ENCODE results near the gene COL18A1.

- TF ChIP-seq, protein P1, sequence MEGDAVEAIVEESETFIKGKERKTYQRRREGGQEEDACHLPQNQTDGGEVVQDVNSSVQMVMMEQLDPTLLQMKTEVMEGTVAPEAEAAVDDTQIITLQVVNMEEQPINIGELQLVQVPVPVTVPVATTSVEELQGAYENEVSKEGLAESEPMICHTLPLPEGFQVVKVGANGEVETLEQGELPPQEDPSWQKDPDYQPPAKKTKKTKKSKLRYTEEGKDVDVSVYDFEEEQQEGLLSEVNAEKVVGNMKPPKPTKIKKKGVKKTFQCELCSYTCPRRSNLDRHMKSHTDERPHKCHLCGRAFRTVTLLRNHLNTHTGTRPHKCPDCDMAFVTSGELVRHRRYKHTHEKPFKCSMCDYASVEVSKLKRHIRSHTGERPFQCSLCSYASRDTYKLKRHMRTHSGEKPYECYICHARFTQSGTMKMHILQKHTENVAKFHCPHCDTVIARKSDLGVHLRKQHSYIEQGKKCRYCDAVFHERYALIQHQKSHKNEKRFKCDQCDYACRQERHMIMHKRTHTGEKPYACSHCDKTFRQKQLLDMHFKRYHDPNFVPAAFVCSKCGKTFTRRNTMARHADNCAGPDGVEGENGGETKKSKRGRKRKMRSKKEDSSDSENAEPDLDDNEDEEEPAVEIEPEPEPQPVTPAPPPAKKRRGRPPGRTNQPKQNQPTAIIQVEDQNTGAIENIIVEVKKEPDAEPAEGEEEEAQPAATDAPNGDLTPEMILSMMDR (IDR thresholded peaks at IDR 0.05; ENCODE audit: low read depth, low read length) = no peak
- TF ChIP-seq MAX (IDR thresholded peaks at IDR 0.05; ENCODE audit: low read depth, low read length) (no peak), POLR2A (IDR thresholded peaks at IDR 0.05; ENCODE audit: extremely low read depth, insufficient read length) (no peak)
Observed at GRCh38 chr21:45405271-45405818, 380 bp downstream of the COL18A1 start.

Data from NB4 (cell line).